ENCODE results near the gene ANKLE1. TPM values are rescaled to one million over a fixed set of nuclear protein-coding genes. Genes with fewer than 3 reads are reported as not detected.
A peak's percentile ranks its signal among the peaks of the same experiment; 100 is the strongest.

The ANKLE1 gene
- total RNA-seq, 1 experiment from 2014 or later = 9.1 TPM

DNA sequence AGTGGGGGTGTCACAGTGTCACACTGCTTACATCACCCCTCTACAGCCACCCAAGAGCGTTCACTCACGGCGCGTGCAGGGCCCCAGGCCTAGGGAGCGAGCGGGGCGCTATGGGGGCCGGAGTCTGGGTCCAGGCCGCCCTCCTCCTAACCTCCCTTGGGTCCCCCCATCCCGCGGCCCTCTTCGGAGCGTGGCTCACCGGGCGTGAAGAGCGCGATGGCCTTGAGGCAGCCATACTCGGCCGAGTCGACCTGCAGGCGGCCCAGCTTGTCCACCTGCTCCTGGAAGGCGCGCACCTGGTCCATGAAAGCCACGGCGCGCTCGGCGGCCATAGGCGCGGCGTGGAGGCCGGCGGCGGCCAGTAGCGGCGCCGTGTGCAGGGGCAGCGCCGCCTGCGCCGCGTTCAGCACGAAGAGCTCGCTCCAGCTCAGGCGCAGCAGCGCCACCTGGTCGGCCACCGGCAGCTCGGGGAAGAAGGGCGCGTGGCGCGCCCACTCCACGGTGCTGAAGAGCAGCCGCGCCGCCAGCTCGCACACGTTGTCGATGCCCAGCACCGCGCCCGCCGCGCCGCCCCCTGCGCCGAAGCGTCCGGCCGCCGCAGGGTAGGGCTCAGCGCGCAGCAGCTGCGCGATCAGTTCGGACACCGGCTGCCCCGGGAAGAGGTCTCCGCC is 46.3 kb upstream of the ANKLE1 start (continued):
- peak; percentile 48; the same call in 1 of the 2 replicates for TF ChIP-seq FOXK1 (CRISPR knock-in tag; IDR thresholded peaks at IDR 0.05)
- TF ChIP-seq, protein P1, sequence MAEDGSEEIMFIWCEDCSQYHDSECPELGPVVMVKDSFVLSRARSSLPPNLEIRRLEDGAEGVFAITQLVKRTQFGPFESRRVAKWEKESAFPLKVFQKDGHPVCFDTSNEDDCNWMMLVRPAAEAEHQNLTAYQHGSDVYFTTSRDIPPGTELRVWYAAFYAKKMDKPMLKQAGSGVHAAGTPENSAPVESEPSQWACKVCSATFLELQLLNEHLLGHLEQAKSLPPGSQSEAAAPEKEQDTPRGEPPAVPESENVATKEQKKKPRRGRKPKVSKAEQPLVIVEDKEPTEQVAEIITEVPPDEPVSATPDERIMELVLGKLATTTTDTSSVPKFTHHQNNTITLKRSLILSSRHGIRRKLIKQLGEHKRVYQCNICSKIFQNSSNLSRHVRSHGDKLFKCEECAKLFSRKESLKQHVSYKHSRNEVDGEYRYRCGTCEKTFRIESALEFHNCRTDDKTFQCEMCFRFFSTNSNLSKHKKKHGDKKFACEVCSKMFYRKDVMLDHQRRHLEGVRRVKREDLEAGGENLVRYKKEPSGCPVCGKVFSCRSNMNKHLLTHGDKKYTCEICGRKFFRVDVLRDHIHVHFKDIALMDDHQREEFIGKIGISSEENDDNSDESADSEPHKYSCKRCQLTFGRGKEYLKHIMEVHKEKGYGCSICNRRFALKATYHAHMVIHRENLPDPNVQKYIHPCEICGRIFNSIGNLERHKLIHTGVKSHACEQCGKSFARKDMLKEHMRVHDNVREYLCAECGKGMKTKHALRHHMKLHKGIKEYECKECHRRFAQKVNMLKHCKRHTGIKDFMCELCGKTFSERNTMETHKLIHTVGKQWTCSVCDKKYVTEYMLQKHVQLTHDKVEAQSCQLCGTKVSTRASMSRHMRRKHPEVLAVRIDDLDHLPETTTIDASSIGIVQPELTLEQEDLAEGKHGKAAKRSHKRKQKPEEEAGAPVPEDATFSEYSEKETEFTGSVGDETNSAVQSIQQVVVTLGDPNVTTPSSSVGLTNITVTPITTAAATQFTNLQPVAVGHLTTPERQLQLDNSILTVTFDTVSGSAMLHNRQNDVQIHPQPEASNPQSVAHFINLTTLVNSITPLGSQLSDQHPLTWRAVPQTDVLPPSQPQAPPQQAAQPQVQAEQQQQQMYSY (CRISPR knock-in tag; IDR thresholded peaks at IDR 0.05) = no peak
- peak; percentile 33; the same call in 1 of the 2 replicates for TF ChIP-seq ESRRA (CRISPR knock-in tag; IDR thresholded peaks at IDR 0.05; ENCODE audit: borderline replicate concordance)
- TF ChIP-seq JUN (CRISPR knock-in tag; IDR thresholded peaks at IDR 0.05) = 0 out of 2 replicates have a peak, but pooled peaks have one; percentile 17
- TF ChIP-seq, protein P2, sequence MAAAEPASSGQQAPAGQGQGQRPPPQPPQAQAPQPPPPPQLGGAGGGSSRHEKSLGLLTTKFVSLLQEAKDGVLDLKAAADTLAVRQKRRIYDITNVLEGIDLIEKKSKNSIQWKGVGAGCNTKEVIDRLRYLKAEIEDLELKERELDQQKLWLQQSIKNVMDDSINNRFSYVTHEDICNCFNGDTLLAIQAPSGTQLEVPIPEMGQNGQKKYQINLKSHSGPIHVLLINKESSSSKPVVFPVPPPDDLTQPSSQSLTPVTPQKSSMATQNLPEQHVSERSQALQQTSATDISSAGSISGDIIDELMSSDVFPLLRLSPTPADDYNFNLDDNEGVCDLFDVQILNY (CRISPR knock-in tag; IDR thresholded peaks at IDR 0.05) = no peak

DNA sequence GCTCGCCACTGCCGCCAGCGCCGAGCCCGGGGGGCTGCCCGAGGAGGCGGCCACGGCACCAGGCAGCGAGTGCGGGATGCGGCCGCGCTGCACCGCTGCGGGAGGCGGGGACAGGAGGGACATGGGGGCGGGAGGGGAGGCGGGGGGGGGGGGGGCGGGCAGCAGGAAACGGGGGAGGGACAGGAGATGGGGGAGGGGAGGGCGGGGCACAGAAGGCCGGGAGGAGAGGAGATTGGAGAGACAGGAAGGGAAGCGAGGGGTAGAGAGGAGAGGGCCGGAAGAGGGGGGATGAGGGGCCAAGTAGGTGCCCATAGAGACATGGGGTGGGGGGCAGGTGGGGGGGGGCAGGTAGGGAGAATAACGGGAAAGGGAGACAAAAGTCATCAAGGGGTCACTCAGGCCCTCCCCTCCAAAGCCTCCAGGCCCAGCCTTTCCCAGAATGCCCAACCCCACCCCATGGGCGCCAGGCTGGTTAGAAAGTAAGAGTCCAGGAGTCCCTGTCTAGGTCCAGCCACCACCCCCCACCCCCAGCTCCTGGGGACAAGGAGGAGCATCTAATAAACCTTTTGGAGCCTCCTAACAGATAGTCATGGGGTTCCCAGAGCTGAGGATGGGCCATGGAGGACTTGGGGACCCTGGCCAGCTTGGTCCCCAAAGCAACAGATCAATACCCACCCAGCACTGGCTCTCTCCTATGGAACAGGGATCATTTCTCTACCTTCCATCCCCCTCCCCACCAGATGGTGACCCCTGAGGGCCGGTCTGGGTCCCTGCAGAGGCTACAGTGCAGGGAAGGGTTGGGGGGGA is 45.5 kb upstream of the ANKLE1 start:
- Mint-ChIP-seq H3K9me3 (no peaks in the 10 kb centered on the region), H3K27me3 (ENCODE audit: low read depth) (no peaks in the 10 kb centered on the region), H3K36me3 (peaks cover 34% of the 10 kb centered on the region), H3K27ac (peak overlapping the region; percentile 78; the same call in 1 of the 2 replicates), H3K4me1 (peaks cover 34% of the 10 kb centered on the region), H3K4me3 (peak overlapping the region; percentile 80; the same call in 1 of the 2 replicates)
- DNase-seq (ENCODE audit: low spot score) (peak; percentile 62), ATAC-seq (peak; percentile 33)
- POLR2A ChIA-PET = interaction anchor here (0.5 to 2.8 kb wide), 5 partner anchors 9 to 400 kb away, joined by 3 to 9 read pairs (median 5); partner anchors contain the start of genes BABAM1 and OCEL1
- CTCF ChIA-PET = interaction anchor here (1.0 to 3.2 kb wide), 9 partner anchors 8 to 189 kb away, joined by 3 to 12 read pairs (median 7); partner anchors contain the start of genes MRPL34, OCEL1 and USE1
- TF ChIP-seq, protein P3, sequence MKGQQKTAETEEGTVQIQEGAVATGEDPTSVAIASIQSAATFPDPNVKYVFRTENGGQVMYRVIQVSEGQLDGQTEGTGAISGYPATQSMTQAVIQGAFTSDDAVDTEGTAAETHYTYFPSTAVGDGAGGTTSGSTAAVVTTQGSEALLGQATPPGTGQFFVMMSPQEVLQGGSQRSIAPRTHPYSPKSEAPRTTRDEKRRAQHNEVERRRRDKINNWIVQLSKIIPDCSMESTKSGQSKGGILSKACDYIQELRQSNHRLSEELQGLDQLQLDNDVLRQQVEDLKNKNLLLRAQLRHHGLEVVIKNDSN (CRISPR knock-in tag; IDR thresholded peaks at IDR 0.05) = no peak
- TF ChIP-seq RELA (CRISPR knock-in tag; IDR thresholded peaks at IDR 0.05; ENCODE audit: borderline replicate concordance) (0 out of 2 replicates have a peak, but pooled peaks have one; percentile 5), KAT7 (CRISPR knock-in tag; IDR thresholded peaks at IDR 0.05; ENCODE audit: borderline replicate concordance) (0 out of 2 replicates have a peak, but pooled peaks have one; percentile 26), NR3C1 (CRISPR knock-in tag; conservative IDR thresholded peaks at IDR 0.05; ENCODE audit: low read depth) (no peak), ZNF263 (CRISPR knock-in tag; IDR thresholded peaks at IDR 0.05; ENCODE audit: low read depth) (no peak)

DNA sequence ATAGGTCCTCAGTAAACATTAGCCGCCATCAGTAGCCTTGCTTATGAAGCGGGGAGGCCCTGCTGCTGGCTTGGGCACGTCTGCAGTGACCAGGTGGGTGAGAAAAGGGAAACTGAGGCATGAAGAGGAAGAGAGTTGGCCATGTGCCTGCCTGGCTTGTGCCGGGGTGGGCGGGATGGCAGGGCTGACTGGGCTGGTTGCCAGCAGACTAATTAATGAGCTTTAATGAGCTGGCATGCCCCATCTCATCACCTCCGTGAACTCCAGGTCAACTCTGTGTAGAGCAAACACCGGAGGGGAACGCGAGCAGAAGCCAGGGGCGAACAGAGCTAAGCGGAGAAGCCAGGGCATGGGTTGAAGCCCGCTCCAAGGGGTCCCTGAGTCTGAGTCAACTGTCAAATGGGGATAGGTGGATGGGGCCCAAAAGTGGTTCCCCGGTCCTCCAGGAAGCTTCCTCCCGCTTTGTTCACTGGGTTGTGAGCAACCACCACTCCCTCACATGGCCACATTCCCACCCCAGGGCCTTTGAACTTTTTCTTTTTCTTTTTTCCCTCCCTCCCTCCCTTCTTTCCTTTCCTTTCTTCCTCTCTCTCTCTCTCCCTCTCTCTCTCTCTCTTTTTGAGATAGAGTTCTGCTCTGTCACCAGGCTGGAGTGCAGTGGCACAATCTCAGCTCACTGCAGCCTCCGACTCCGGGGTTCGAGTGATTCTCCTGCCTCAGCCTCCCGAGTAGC is 44.7 kb upstream of the ANKLE1 start:
- no peak overlapping the region for H3K4me3 Mint-ChIP-seq
- peaks cover 40% of the 10 kb centered on the region for H3K4me1 Mint-ChIP-seq
- peaks cover 28% of the 10 kb centered on the region for H3K36me3 Mint-ChIP-seq
- ChIA-PET CTCF (interaction anchor here (1.0 to 3.2 kb wide), 4 partner anchors 10 to 55 kb away, joined by 3 to 12 read pairs (median 5); partner anchors contain the start of gene USE1), POLR2A (interaction anchor here (1.2 to 2.8 kb wide), 3 partner anchors 8 to 30 kb away, joined by 4 to 9 read pairs (median 8); partner anchors contain the start of genes BABAM1 and OCEL1)
- peak overlapping the region; percentile 78 for H3K27ac Mint-ChIP-seq
- no peaks in the 10 kb centered on the region for H3K27me3 Mint-ChIP-seq (ENCODE audit: low read depth)
- DNase-seq (ENCODE audit: low spot score) (no peak), ATAC-seq (no peak)
- H3K9me3 Mint-ChIP-seq = no peaks in the 10 kb centered on the region
- TF ChIP-seq ELF4 (CRISPR knock-in tag; IDR thresholded peaks at IDR 0.05; ENCODE audit: low read depth) (no peak), NR2C2 (CRISPR knock-in tag; IDR thresholded peaks at IDR 0.05) (no peak), ZNF121 (CRISPR knock-in tag; IDR thresholded peaks at IDR 0.05) (no peak), ATF1 (CRISPR knock-in tag; IDR thresholded peaks at IDR 0.05) (no peak), OVOL2 (CRISPR knock-in tag; IDR thresholded peaks at IDR 0.05; ENCODE audit: borderline replicate concordance) (no peak), ZNF416 (CRISPR knock-in tag; IDR thresholded peaks at IDR 0.05) (no peak)
- TF ChIP-seq, protein P4, sequence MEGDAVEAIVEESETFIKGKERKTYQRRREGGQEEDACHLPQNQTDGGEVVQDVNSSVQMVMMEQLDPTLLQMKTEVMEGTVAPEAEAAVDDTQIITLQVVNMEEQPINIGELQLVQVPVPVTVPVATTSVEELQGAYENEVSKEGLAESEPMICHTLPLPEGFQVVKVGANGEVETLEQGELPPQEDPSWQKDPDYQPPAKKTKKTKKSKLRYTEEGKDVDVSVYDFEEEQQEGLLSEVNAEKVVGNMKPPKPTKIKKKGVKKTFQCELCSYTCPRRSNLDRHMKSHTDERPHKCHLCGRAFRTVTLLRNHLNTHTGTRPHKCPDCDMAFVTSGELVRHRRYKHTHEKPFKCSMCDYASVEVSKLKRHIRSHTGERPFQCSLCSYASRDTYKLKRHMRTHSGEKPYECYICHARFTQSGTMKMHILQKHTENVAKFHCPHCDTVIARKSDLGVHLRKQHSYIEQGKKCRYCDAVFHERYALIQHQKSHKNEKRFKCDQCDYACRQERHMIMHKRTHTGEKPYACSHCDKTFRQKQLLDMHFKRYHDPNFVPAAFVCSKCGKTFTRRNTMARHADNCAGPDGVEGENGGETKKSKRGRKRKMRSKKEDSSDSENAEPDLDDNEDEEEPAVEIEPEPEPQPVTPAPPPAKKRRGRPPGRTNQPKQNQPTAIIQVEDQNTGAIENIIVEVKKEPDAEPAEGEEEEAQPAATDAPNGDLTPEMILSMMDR (IDR thresholded peaks at IDR 0.05) = no peak
- TF ChIP-seq, protein P5, sequence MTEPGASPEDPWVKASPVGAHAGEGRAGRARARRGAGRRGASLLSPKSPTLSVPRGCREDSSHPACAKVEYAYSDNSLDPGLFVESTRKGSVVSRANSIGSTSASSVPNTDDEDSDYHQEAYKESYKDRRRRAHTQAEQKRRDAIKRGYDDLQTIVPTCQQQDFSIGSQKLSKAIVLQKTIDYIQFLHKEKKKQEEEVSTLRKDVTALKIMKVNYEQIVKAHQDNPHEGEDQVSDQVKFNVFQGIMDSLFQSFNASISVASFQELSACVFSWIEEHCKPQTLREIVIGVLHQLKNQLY (CRISPR knock-in tag; IDR thresholded peaks at IDR 0.05) = no peak
- TF ChIP-seq, protein P6, sequence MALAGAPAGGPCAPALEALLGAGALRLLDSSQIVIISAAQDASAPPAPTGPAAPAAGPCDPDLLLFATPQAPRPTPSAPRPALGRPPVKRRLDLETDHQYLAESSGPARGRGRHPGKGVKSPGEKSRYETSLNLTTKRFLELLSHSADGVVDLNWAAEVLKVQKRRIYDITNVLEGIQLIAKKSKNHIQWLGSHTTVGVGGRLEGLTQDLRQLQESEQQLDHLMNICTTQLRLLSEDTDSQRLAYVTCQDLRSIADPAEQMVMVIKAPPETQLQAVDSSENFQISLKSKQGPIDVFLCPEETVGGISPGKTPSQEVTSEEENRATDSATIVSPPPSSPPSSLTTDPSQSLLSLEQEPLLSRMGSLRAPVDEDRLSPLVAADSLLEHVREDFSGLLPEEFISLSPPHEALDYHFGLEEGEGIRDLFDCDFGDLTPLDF (CRISPR knock-in tag; IDR thresholded peaks at IDR 0.05) = no peak

Measured in WTC11 (cell line).